H1 (cell line): ENCODE results near the gene VEGFD. TPM values are rescaled to one million over a fixed set of nuclear protein-coding genes. Genes with fewer than 3 reads are reported as not detected.

Source experiments
- CTCF ChIA-PET: fragments of 300-600 bp; sonication (Branson Sonifier 250); formaldehyde crosslinking; loops from one replicate; lab custom pipeline; 2021; ENCODE audit not compliant: partially characterized antibody; lab: Charles Lee
- POLR2A ChIA-PET: fragments of 300-600 bp; sonication (Branson Sonifier 250); formaldehyde crosslinking; loops from one replicate; lab custom pipeline; 2021; ENCODE audit warnings: inconsistent platforms; ENCODE audit not compliant: partially characterized antibody; lab: Charles Lee
- DNase-seq, 2 experiments: peaks; one replicate each; pipeline versions ENCODE4 v3.0.0 to v3.0.0-alpha.2; 2010 to 2022; ENCODE audit warnings: low spot score in 2 of 2, low read depth in 1 of 2, mixed read lengths in 1 of 2
- FAIRE-seq: peaks from 2 replicates; lab custom pipeline; 2011; peaks lifted over from hg19 to GRCh38; lab: Jason Lieb, UNC
- H2AFZ ChIP-seq: 2 replicates; pipeline ENCODE4 v1.8.1; 2012; ENCODE audit warnings: low read length, inconsistent platforms
- H2AK5ac ChIP-seq: 2 replicates; pipeline ENCODE4 v1.6.1; 2013; ENCODE audit warnings: low read depth, low read length
- H2BK120ac ChIP-seq: replicated peaks from 2 replicates; pipeline ENCODE3; 2013; ENCODE audit warnings: low read depth, low read length, inconsistent platforms
- H2BK12ac ChIP-seq: 2 replicates; pipeline ENCODE4 v1.6.1; 2013; ENCODE audit warnings: low read depth, low read length
- H2BK15ac ChIP-seq: 2 replicates; pipeline ENCODE4 v1.6.1; 2013; ENCODE audit warnings: low read length
- H2BK20ac ChIP-seq: 2 replicates; pipeline ENCODE4 v1.6.1; 2013; ENCODE audit warnings: low read length
- H2BK5ac ChIP-seq: 2 replicates; pipeline ENCODE4 v1.6.1; 2013; ENCODE audit warnings: low read depth, low read length
- H3K14ac ChIP-seq: 2 replicates; pipeline ENCODE4 v1.6.1; 2013; ENCODE audit warnings: inconsistent platforms; ENCODE audit not compliant: insufficient read length
- H3K18ac ChIP-seq: 2 replicates; pipeline ENCODE4 v1.6.1; 2013; ENCODE audit warnings: low read length; ENCODE audit errors: extremely low read depth
- H3K23ac ChIP-seq: 2 replicates; pipeline ENCODE4 v1.6.1; 2013; ENCODE audit warnings: inconsistent platforms; ENCODE audit not compliant: insufficient read length
- H3K23me2 ChIP-seq: 2 replicates; pipeline ENCODE4 v1.6.1; 2013; ENCODE audit warnings: low read depth, low read length
- H3K27ac ChIP-seq: 2 replicates; pipeline ENCODE4 v1.6.1; 2011; ENCODE audit warnings: low read depth, low read length, inconsistent platforms
- H3K27me3 ChIP-seq, 4 experiments: replicated peaks in 1 of 4; 1 replicate in 1 of 4; 2 replicates in 3 of 4; pipeline versions ENCODE4 v1.6.1 to v1.8.1; 2011 to 2013; ENCODE audit warnings: low read length in 3 of 4, mild to moderate bottlenecking in 3 of 4, inconsistent platforms in 2 of 4, mixed read lengths in 2 of 4, moderate library complexity in 1 of 4; ENCODE audit not compliant: control insufficient read depth in 3 of 4, insufficient read depth in 3 of 4; ENCODE audit errors: extremely low read depth in 1 of 4
- H3K36me3 ChIP-seq, 4 experiments: 2 replicates each; pipeline versions ENCODE4 v1.6.1 to v1.8.1; 2011 to 2013; ENCODE audit warnings: mild to moderate bottlenecking in 4 of 4, low read length in 3 of 4, moderate library complexity in 2 of 4, control low read depth in 1 of 4, inconsistent platforms in 1 of 4; ENCODE audit not compliant: insufficient read depth in 4 of 4, control insufficient read depth in 2 of 4
- H3K4ac ChIP-seq: replicated peaks from 2 replicates; pipeline ENCODE3; 2013; ENCODE audit warnings: low read length, low read depth, mixed read lengths, inconsistent platforms; ENCODE audit not compliant: insufficient read length
- H3K4me1 ChIP-seq, 4 experiments: replicated peaks in 1 of 4; 1 replicate in 1 of 4; 2 replicates in 3 of 4; pipeline versions ENCODE4 v1.6.1 to v1.8.1; 2011 to 2013; ENCODE audit warnings: low read length in 3 of 4, inconsistent platforms in 2 of 4, mixed read lengths in 1 of 4; ENCODE audit not compliant: insufficient read depth in 4 of 4, control insufficient read depth in 3 of 4
- H3K4me2 ChIP-seq, 2 experiments: 2 replicates each; pipeline versions ENCODE4 v1.6.1 to v1.8.1; 2011 to 2013; ENCODE audit warnings: low read depth in 2 of 2, low read length in 2 of 2, control low read depth in 1 of 2, inconsistent platforms in 1 of 2, mild to moderate bottlenecking in 1 of 2; ENCODE audit not compliant: insufficient read depth in 1 of 2
- H3K4me3 ChIP-seq, 4 experiments: fragments of 200-600, 300-600 bp in 1 of 4; sonication (generic), shearing (Covaris generic), sonication (Bioruptor Twin) in 1 of 4; 2 replicates each; pipeline versions ENCODE4 v1.5.1 to v1.8.1; 2011 to 2016; ENCODE audit warnings: low read length in 4 of 4, low read depth in 3 of 4, control low read depth in 2 of 4, inconsistent platforms in 2 of 4, mild to moderate bottlenecking in 2 of 4, mixed read lengths in 1 of 4, moderate library complexity in 1 of 4; ENCODE audit not compliant: insufficient read depth in 2 of 4; ENCODE audit errors: extremely low read depth in 1 of 4
- H3K56ac ChIP-seq: replicated peaks from 2 replicates; pipeline ENCODE3; 2013; ENCODE audit warnings: low read depth, mild to moderate bottlenecking, mixed read lengths, low read length, inconsistent platforms; ENCODE audit not compliant: insufficient read length
- H3K79me1 ChIP-seq: 2 replicates; pipeline ENCODE4 v1.6.1; 2013; ENCODE audit warnings: low read depth, low read length, control low read depth
- H3K79me2 ChIP-seq, 2 experiments: 2 replicates each; pipeline versions ENCODE4 v1.6.1 to v1.8.1; 2012 to 2013; ENCODE audit warnings: low read length in 2 of 2, mild to moderate bottlenecking in 2 of 2, inconsistent platforms in 1 of 2; ENCODE audit not compliant: insufficient read depth in 2 of 2, control insufficient read depth in 1 of 2
- H3K9ac ChIP-seq, 4 experiments: replicated peaks in 1 of 4; 1 replicate in 1 of 4; 2 replicates in 3 of 4; pipeline versions ENCODE4 v1.6.1 to v1.8.1; 2011 to 2013; ENCODE audit warnings: low read depth in 3 of 4, low read length in 3 of 4, control low read depth in 2 of 4, mild to moderate bottlenecking in 2 of 4, moderate library complexity in 2 of 4, inconsistent platforms in 1 of 4; ENCODE audit errors: extremely low read depth in 1 of 4
- H3K9me3 ChIP-seq, 2 experiments: 2 replicates each; pipeline versions ENCODE4 v1.6.1 to v1.8.1; 2012 to 2013; ENCODE audit warnings: mild to moderate bottlenecking in 2 of 2, moderate library complexity in 2 of 2, control low read depth in 1 of 2, inconsistent platforms in 1 of 2, low read depth in 1 of 2, low read length in 1 of 2, mixed read lengths in 1 of 2; ENCODE audit not compliant: insufficient read depth in 2 of 2
- H4K20me1 ChIP-seq, 2 experiments: replicated peaks in 1 of 2; 2 replicates each; pipeline versions ENCODE3 to v1.8.1; 2011 to 2013; ENCODE audit warnings: inconsistent platforms in 2 of 2, low read length in 2 of 2, mild to moderate bottlenecking in 1 of 2; ENCODE audit not compliant: insufficient read depth in 2 of 2, control insufficient read depth in 1 of 2
- H4K5ac ChIP-seq: 2 replicates; pipeline ENCODE4 v1.6.1; 2013; ENCODE audit warnings: low read length, low read depth, mixed read lengths, inconsistent platforms; ENCODE audit not compliant: insufficient read length
- H4K8ac ChIP-seq: 2 replicates; pipeline ENCODE4 v1.8.0; 2013; ENCODE audit warnings: mild to moderate bottlenecking, moderate library complexity, low read length, inconsistent platforms; ENCODE audit not compliant: insufficient read depth; ENCODE audit errors: extremely low read depth
- H4K91ac ChIP-seq: replicated peaks from 2 replicates; pipeline ENCODE3; 2013; ENCODE audit warnings: low read length, mixed read lengths, inconsistent platforms; ENCODE audit not compliant: insufficient read length
- BRCA1 ChIP-seq: IDR thresholded peaks from 2 replicates; pipeline ENCODE4 v1.6.1; 2012; ENCODE audit warnings: low read depth, low read length, improper control_type of control experiment
- JUND ChIP-seq: IDR thresholded peaks from 2 replicates; pipeline ENCODE4 v1.6.1; 2011; ENCODE audit warnings: mild to moderate bottlenecking, improper control_type of control experiment, low read length
- MAFK ChIP-seq: IDR thresholded peaks from 2 replicates; pipeline ENCODE4 v1.6.1; 2012; ENCODE audit warnings: low read depth, mild to moderate bottlenecking, improper control_type of control experiment, low read length
- SP4 ChIP-seq: IDR thresholded peaks from 2 replicates; pipeline ENCODE4 v1.6.1; 2012; ENCODE audit warnings: low read length, inconsistent platforms
- WGBS, 2 experiments: shearing (Covaris generic) in 1 of 2; methylation state at CpG; one replicate each; pipeline versions ENCODE4 v1.1.6 to v1.1.7; 2013 to 2015; ENCODE audit warnings: low lambda C conversion rate in 2 of 2, mixed read lengths in 2 of 2, inconsistent platforms in 1 of 2, low coverage in 1 of 2, missing lambda C conversion rate in 1 of 2; ENCODE audit not compliant: insufficient replicate concordance in 2 of 2, insufficient coverage in 1 of 2, insufficient read length in 1 of 2; ENCODE audit errors: extremely low coverage in 1 of 2, missing lambda C conversion rate in 1 of 2; 5-methylcytosine and 5-hydroxymethylcytosine counted together
- polyA plus RNA-seq, 7 experiments: library from polyadenylated mRNA; depleted of rRNA in 3 of 7; stranded (reverse) in 5 of 7; unstranded in 2 of 7; fragments of >200 nt in 5 of 7; fragments of 200-250 nt in 2 of 7; gene quantifications; 1 replicate in 5 of 7; 2 replicates in 1 of 7; 4 replicates in 1 of 7; pipeline versions ENCODE4 v1.2.1 to v1.2.3, GENCODE V29; 2011 to 2013; ENCODE audit warnings: missing spikeins in 2 of 7, mixed read lengths in 2 of 7
- total RNA-seq: library from RNA; stranded (reverse); fragmentation: NEBNext Ultra II Directional; extraction: Animal tissue kit (Norgen Biotek cat#: 25700); gene quantifications from 2 replicates; pipeline ENCODE4 v1.2.1, GENCODE V29; 2021

VEGFD gene
- total and polyA plus RNA-seq, 2 of the 8 experiments (the other 6 are each of a cell fraction or from before 2014, with no cell fraction given), result 0.06 TPM; not detected in 1

- H2BK12ac ChIP-seq, result no peak overlapping the region
- no peaks in the 10 kb centered on the region for H3K23me2 ChIP-seq
- no peak overlapping the region for H2BK5ac ChIP-seq
- no peak overlapping the region for H3K4me3 ChIP-seq
- H3K9me3 ChIP-seq, result no peaks in the 10 kb centered on the region
- no peak for TF ChIP-seq MAFK
- no peak for TF ChIP-seq BRCA1
- TF ChIP-seq SP4, result no peak
- no peak for TF ChIP-seq JUND
- H3K27ac ChIP-seq, result no peak overlapping the region
- H3K23ac ChIP-seq, result no peak overlapping the region
- H3K79me1 ChIP-seq, result no peaks in the 10 kb centered on the region
- no peaks in the 10 kb centered on the region for H4K20me1 ChIP-seq
- H4K91ac ChIP-seq, result no peak overlapping the region
- WGBS, 2 experiments, result 89% methylated on average over 8 of the region's 9 CpGs; no CpG with 5 or more reads in 1 of the 2 experiments
- no peak overlapping the region for H3K14ac ChIP-seq
- H3K27me3 ChIP-seq, result no peaks in the 10 kb centered on the region
- no peak overlapping the region for H4K8ac ChIP-seq
- H2BK20ac ChIP-seq, result no peak overlapping the region
- H2AK5ac ChIP-seq, result no peak overlapping the region
- no peak overlapping the region for H2AFZ ChIP-seq
- ChIA-PET POLR2A (no interaction called here), CTCF (interaction anchor here (0.6 to 1.0 kb wide), 2 partner anchors 14 to 100 kb away, joined by 3 read pairs; no protein-coding TSS in a partner anchor)
- H4K5ac ChIP-seq, result no peak overlapping the region
- H2BK120ac ChIP-seq, result no peak overlapping the region
- no peak overlapping the region for H3K4me2 ChIP-seq
- no peak overlapping the region for H2BK15ac ChIP-seq
- no peak overlapping the region for H3K56ac ChIP-seq
- no peaks in the 10 kb centered on the region for H3K36me3 ChIP-seq
- no peaks in the 10 kb centered on the region for H3K79me2 ChIP-seq
- H3K9ac ChIP-seq, result no peak overlapping the region
- no peak overlapping the region for H3K4ac ChIP-seq
- no peaks in the 10 kb centered on the region for H3K4me1 ChIP-seq
- FAIRE-seq, result no peak
- DNase-seq, result no peak
- no peak overlapping the region for H3K18ac ChIP-seq
Measured at GRCh38 chrX:15366506-15367352, 17.5 kb downstream of the VEGFD start.
